GM23248 (cell line): ENCODE measurements around the gene DCAF5.

Experiments
- EZH2 ChIP-seq: fragments of 200-600 bp; sonication (generic); IDR thresholded peaks from 2 replicates; pipeline ENCODE4 v1.6.1; 2018; ENCODE audit warnings: antibody characterized with exemption, mild to moderate bottlenecking; ENCODE audit not compliant: insufficient read depth, poor library complexity, severe bottlenecking
- EZH2phosphoT487 ChIP-seq: fragments of 200-600 bp; sonication (generic); IDR thresholded peaks from 2 replicates; pipeline ENCODE4 v1.6.1; 2018; ENCODE audit warnings: antibody characterized with exemption, moderate library complexity, mild to moderate bottlenecking, low read depth; ENCODE audit not compliant: insufficient read depth

- TF ChIP-seq EZH2 (no peak), EZH2phosphoT487 (no peak)
Observed at GRCh38 chr14:69073915-69074314, 79.0 kb downstream of the DCAF5 start.
